ENCODE results near the gene CCDC142.
A peak's percentile ranks its signal among the peaks of the same experiment; 100 is the strongest.
"Not testable (repeated sequence)": the region's sequence is repeated elsewhere in the genome, so short reads cannot be mapped to it uniquely, and the experiment has no call there.

CCDC142 gene

DNA sequence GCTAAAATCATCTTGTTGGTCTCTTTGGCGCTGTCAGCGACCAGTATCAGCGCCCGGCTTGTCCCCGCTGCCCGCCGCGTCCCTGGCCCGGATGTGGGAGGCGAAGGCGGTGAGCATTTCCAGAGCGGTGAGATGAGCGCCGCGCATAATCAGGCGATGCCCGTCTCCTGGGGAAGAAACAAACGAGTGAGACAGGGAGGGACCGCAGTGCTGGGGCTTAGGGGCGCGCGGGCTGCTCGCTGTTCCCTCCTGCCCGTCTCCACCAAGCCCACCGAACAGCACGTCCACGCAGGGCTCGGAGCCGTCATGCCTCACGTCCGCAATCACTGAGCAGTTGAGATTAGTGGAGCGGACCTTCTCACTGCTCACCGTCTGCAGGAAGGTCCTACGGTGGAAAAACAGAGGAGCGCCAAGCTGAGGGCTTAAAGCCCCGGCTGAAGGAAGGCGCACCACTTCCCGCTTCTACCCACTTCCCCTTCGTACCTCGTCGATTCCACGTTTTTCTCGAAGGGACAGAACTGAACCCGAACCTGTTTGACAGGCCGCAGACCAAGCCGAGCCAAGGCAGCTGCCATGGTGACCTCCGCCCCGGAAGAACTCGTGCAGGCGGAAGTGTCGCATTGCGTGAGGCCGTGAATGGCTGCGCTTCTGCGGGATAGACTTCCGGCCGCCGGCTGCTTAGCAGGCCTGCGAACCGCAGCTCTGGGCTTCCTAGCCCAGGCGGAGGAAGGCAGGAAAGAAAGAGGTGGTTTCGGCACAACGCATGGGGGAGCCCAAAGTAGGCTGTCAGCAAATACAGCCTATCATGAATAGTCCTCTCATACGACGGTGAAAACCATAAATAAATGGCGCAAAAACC, 10.5 kb downstream of the CCDC142 start, which contains the start of gene MRPL53:
Gene MRPL53 (minus strand): TSS at position 595 of the 859 bp plus-strand sequence. CDS start 20 bp downstream, at position 575.
- H3K9me2 ChIP-seq (replicated peaks; ENCODE audit: insufficient read depth, low read length) = no peaks in the 10 kb centered on the region
- no peaks in the 10 kb centered on the region; the same call in 1 of the 2 replicates for H3K36me3 ChIP-seq (replicated peaks; ENCODE audit: insufficient read depth, low read length)
- H3K4me3 ChIP-seq (ENCODE audit: low read length) = peak within 1 kb of the TSS; percentile 99
- H3K27ac ChIP-seq (ENCODE audit: low read length) = peak within 1 kb of the TSS; percentile 90
- H3K79me2 ChIP-seq (ENCODE audit: low read length) = peaks cover 6% of the 10 kb centered on the region
- peak within 1 kb of the TSS; percentile 93 for H3K4me2 ChIP-seq (ENCODE audit: low read depth, low read length)
- TF ChIP-seq EZH2phosphoT487 (IDR thresholded peaks at IDR 0.05; ENCODE audit: low read length) = no peak
- TF ChIP-seq EZH2 (optimal IDR thresholded peaks at IDR 0.05; ENCODE audit: low read depth, low read length) = no peak
- TF ChIP-seq CTCF (IDR thresholded peaks at IDR 0.05; ENCODE audit: low read length) = no peak
- no peaks in the 10 kb centered on the region for H4K20me1 ChIP-seq (ENCODE audit: insufficient read depth, low read length)
- H3F3A ChIP-seq (ENCODE audit: insufficient read depth, low read length) = peaks cover 34% of the 10 kb centered on the region
- peak within 1 kb of the TSS; percentile 87 for H3K9ac ChIP-seq (ENCODE audit: low read length)
- peak; percentile 96 for DNase-seq
- no peaks in the 10 kb centered on the region for H3K27me3 ChIP-seq (replicated peaks; ENCODE audit: insufficient read depth, low read length)
- peaks cover 5% of the 10 kb centered on the region; the same call in 1 of the 2 replicates for H3K4me1 ChIP-seq (ENCODE audit: low read length)
- H2AFZ ChIP-seq (ENCODE audit: low read length) = peak within 1 kb of the TSS; percentile 93
- no peaks in the 10 kb centered on the region for H3K9me3 ChIP-seq (replicated peaks; ENCODE audit: insufficient read depth, low read length)

- Histone ChIP-seq H3K9me2 (replicated peaks; ENCODE audit: insufficient read depth, low read length) (no peaks in the 10 kb centered on the region), H3K27ac (ENCODE audit: low read length) (peak overlapping the region; percentile 90; the same call in 1 of the 2 replicates), H3K79me2 (ENCODE audit: low read length) (peaks cover 6% of the 10 kb centered on the region)
Measured at GRCh38 chr2:74471332-74472065, 11.3 kb downstream of the CCDC142 start.

GRCh38 chr2:74470742-74471141, 12.1 kb downstream of the CCDC142 start:
- not testable (repeated sequence) for H3K4me3 ChIP-seq (ENCODE audit: low read length); DNase-seq; H3K27ac ChIP-seq (ENCODE audit: low read length); H3K9ac ChIP-seq (ENCODE audit: low read length); H3K9me3 ChIP-seq (replicated peaks; ENCODE audit: insufficient read depth, low read length); H2AFZ ChIP-seq (ENCODE audit: low read length); H4K20me1 ChIP-seq (ENCODE audit: insufficient read depth, low read length); H3K79me2 ChIP-seq (ENCODE audit: low read length); H3K36me3 ChIP-seq (replicated peaks; ENCODE audit: insufficient read depth, low read length); H3K4me2 ChIP-seq (ENCODE audit: low read depth, low read length); H3K9me2 ChIP-seq (replicated peaks; ENCODE audit: insufficient read depth, low read length); H3K27me3 ChIP-seq (replicated peaks; ENCODE audit: insufficient read depth, low read length); H3K4me1 ChIP-seq (ENCODE audit: low read length)
- peaks cover 37% of the 10 kb centered on the region for H3F3A ChIP-seq (ENCODE audit: insufficient read depth, low read length)

More at GRCh38 chr2:74471332-74472065, 11.3 kb downstream of the CCDC142 start:
- H3K9ac ChIP-seq (ENCODE audit: low read length) = peak overlapping the region; percentile 87
- peaks cover 5% of the 10 kb centered on the region; the same call in 1 of the 2 replicates for H3K4me1 ChIP-seq (ENCODE audit: low read length)
- no peaks in the 10 kb centered on the region; the same call in 1 of the 2 replicates for H3K36me3 ChIP-seq (replicated peaks; ENCODE audit: insufficient read depth, low read length)
- H3K27me3 ChIP-seq (replicated peaks; ENCODE audit: insufficient read depth, low read length) = no peaks in the 10 kb centered on the region
- TF ChIP-seq EZH2phosphoT487 (IDR thresholded peaks at IDR 0.05; ENCODE audit: low read length) (no peak), EZH2 (optimal IDR thresholded peaks at IDR 0.05; ENCODE audit: low read depth, low read length) (no peak), CTCF (IDR thresholded peaks at IDR 0.05; ENCODE audit: low read length) (no peak)
- H4K20me1 ChIP-seq (ENCODE audit: insufficient read depth, low read length) = no peaks in the 10 kb centered on the region
- peak overlapping the region; percentile 99 for H3K4me3 ChIP-seq (ENCODE audit: low read length)
- no peak for DNase-seq
- peaks cover 37% of the 10 kb centered on the region for H3F3A ChIP-seq (ENCODE audit: insufficient read depth, low read length)
- no peaks in the 10 kb centered on the region for H3K9me3 ChIP-seq (replicated peaks; ENCODE audit: insufficient read depth, low read length)
- peak overlapping the region; percentile 93 for H2AFZ ChIP-seq (ENCODE audit: low read length)
- H3K4me2 ChIP-seq (ENCODE audit: low read depth, low read length) = peak overlapping the region; percentile 93

Data from MM.1S (cell line).